ENCODE results near the gene SF3A2. TPM values are rescaled to one million over a fixed set of nuclear protein-coding genes. Genes with fewer than 3 reads are reported as not detected.

The SF3A2 gene
- total and polyA plus RNA-seq, 2 donors (not counting 3 experiments of a cell fraction or from before 2014, with no cell fraction given): 21.5 to 164 TPM

- CTCF ChIA-PET: interaction anchor here (3.0 kb wide), 1 partner anchor 76 kb away, joined by 17 read pairs; no protein-coding TSS in a partner anchor
- TF ChIP-seq, protein P1, sequence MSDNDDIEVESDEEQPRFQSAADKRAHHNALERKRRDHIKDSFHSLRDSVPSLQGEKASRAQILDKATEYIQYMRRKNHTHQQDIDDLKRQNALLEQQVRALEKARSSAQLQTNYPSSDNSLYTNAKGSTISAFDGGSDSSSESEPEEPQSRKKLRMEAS (IDR thresholded peaks at IDR 0.05; ENCODE audit: insufficient read depth, insufficient read length): no peak
- TF ChIP-seq POLR2A (IDR thresholded peaks at IDR 0.05; ENCODE audit: low read depth, low read length): no peak
- no peak for TF ChIP-seq GATA2 (IDR thresholded peaks at IDR 0.05; ENCODE audit: insufficient read depth, insufficient read length, low read depth, low read length)
- TF ChIP-seq MYC (IDR thresholded peaks at IDR 0.05; ENCODE audit: low read depth, low read length): no peak
- TF ChIP-seq, protein P2, sequence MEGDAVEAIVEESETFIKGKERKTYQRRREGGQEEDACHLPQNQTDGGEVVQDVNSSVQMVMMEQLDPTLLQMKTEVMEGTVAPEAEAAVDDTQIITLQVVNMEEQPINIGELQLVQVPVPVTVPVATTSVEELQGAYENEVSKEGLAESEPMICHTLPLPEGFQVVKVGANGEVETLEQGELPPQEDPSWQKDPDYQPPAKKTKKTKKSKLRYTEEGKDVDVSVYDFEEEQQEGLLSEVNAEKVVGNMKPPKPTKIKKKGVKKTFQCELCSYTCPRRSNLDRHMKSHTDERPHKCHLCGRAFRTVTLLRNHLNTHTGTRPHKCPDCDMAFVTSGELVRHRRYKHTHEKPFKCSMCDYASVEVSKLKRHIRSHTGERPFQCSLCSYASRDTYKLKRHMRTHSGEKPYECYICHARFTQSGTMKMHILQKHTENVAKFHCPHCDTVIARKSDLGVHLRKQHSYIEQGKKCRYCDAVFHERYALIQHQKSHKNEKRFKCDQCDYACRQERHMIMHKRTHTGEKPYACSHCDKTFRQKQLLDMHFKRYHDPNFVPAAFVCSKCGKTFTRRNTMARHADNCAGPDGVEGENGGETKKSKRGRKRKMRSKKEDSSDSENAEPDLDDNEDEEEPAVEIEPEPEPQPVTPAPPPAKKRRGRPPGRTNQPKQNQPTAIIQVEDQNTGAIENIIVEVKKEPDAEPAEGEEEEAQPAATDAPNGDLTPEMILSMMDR (IDR thresholded peaks at IDR 0.05; ENCODE audit: extremely low read depth in 1 of 2, insufficient read depth in 1 of 2, low read depth in 1 of 2, low read length in 2 of 2): no peak
- TF ChIP-seq JUN (IDR thresholded peaks at IDR 0.05; ENCODE audit: borderline replicate concordance, insufficient read depth, insufficient read length, low read depth): no peak
- peak; percentile 37 for TF ChIP-seq POLR2AphosphoS5 (IDR thresholded peaks at IDR 0.05; ENCODE audit: insufficient read depth, low read depth, low read length)
- no peak for TF ChIP-seq EZH2 (IDR thresholded peaks at IDR 0.05; ENCODE audit: borderline replicate concordance, low read depth, low read length, severe bottlenecking)
- DNase-seq (ENCODE audit: low read depth, low spot score): no peak
- H4K20me1 ChIP-seq (replicated peaks; ENCODE audit: control insufficient read depth, extremely low read depth, insufficient read depth, low read length): no peaks in the 10 kb centered on the region
- H3K4me2 ChIP-seq (ENCODE audit: insufficient read depth, low read length): no peak overlapping the region
- peaks cover 30% of the 10 kb centered on the region for H3K79me2 ChIP-seq (ENCODE audit: control insufficient read depth, insufficient read depth, low read length)
- no peaks in the 10 kb centered on the region for H3K27me3 ChIP-seq (ENCODE audit: control insufficient read depth in 2 of 2, insufficient read depth in 2 of 2, low read length in 2 of 2)
- FAIRE-seq: peak; percentile 59
- H3K36me3 ChIP-seq (ENCODE audit: control insufficient read depth in 2 of 2, extremely low read depth in 1 of 2, insufficient read depth in 2 of 2, low read length in 2 of 2): peaks cover 0 to 31% of the 10 kb centered on the region in 2 experiments
- peaks cover 4% of the 10 kb centered on the region for H3K4me1 ChIP-seq (ENCODE audit: control insufficient read depth, extremely low read depth, insufficient read depth, low read length)
- H3K4me3 ChIP-seq (replicated peaks in 1 of 3; ENCODE audit: insufficient read depth in 1 of 3, low read depth in 1 of 3, low read length in 3 of 3): no peak overlapping the region
- BruUV-seq (replicated peaks): no TSS peak
- H3K27ac ChIP-seq (ENCODE audit: insufficient read depth, low read depth, low read length): no peak overlapping the region
- intact Hi-C loops (cut with micrococcal nuclease) (no loop called here), dilution Hi-C loops (cut with MboI; ENCODE audit: extremely low pct_ligation_motif_present, low sequenced_read_pairs) (no loop called here)
- no peak overlapping the region for H3K9ac ChIP-seq (replicated peaks; ENCODE audit: extremely low read depth, insufficient read depth, low read length)
- POLR2A ChIA-PET: interaction anchor here (0.5 kb wide), 1 partner anchor 73 kb away, joined by 3 read pairs; no protein-coding TSS in a partner anchor
- no peaks in the 10 kb centered on the region for H3K9me3 ChIP-seq (replicated peaks; ENCODE audit: control insufficient read depth, insufficient read depth, low read length)
- no peak overlapping the region for H2AFZ ChIP-seq (ENCODE audit: low read depth, low read length)
- H3K9me1 ChIP-seq (replicated peaks; ENCODE audit: control insufficient read depth, extremely low read depth, insufficient read depth, low read length): no peaks in the 10 kb centered on the region
These were observed 4.9 kb upstream of the SF3A2 start for GRCh38 chr19:2231621-2232221.

Data from endothelial cell of umbilical vein (primary cell).